Keratinocyte (primary cell): Measurements from ENCODE around the gene CLHC1. TPM values are rescaled to one million over a fixed set of nuclear protein-coding genes. Genes with fewer than 3 reads are reported as not detected.

Source experiments
- DNase-seq: peaks from one replicate; pipeline ENCODE4 v3.0.0-alpha.2; 2011; ENCODE audit warnings: low read depth, missing footprints, low spot score
- FAIRE-seq: peaks from 2 replicates; lab custom pipeline; 2011; peaks lifted over from hg19 to GRCh38; lab: Jason Lieb, UNC
- H2AFZ ChIP-seq: 2 replicates; pipeline ENCODE4 v1.6.0; 2012; ENCODE audit warnings: low read length, control low read depth, inconsistent platforms; ENCODE audit not compliant: control insufficient read depth
- H3K27ac ChIP-seq: 2 replicates; pipeline ENCODE4 v1.5.1; 2011; ENCODE audit warnings: low read length; ENCODE audit not compliant: control insufficient read depth, insufficient read depth
- H3K27me3 ChIP-seq: 3 replicates; pipeline ENCODE4 v1.6.0; 2011; ENCODE audit warnings: low read length; ENCODE audit not compliant: control insufficient read depth, insufficient read depth; ENCODE audit errors: extremely low read depth
- H3K36me3 ChIP-seq, 2 experiments: 2 replicates in 1 of 2; 3 replicates in 1 of 2; pipeline ENCODE4 v1.5.1; 2011; ENCODE audit warnings: low read length in 2 of 2, mild to moderate bottlenecking in 1 of 2; ENCODE audit not compliant: control insufficient read depth in 2 of 2, insufficient read depth in 2 of 2; ENCODE audit errors: extremely low read depth in 1 of 2
- H3K4me1 ChIP-seq: 3 replicates; pipeline ENCODE4 v1.5.1; 2011; ENCODE audit warnings: low read length; ENCODE audit not compliant: control insufficient read depth, insufficient read depth; ENCODE audit errors: extremely low read depth
- H3K4me2 ChIP-seq: 3 replicates; pipeline ENCODE4 v1.6.0; 2011; ENCODE audit warnings: low read depth, low read length; ENCODE audit not compliant: control insufficient read depth, insufficient read depth; ENCODE audit errors: extremely low read depth
- H3K4me3 ChIP-seq, 3 experiments: fragments of 200-600 bp in 1 of 3; sonication (generic) in 1 of 3; 2 replicates in 2 of 3; 3 replicates in 1 of 3; pipeline ENCODE4 v1.5.1; 2011 to 2016; ENCODE audit warnings: low read length in 3 of 3, mild to moderate bottlenecking in 3 of 3, control low read depth in 2 of 3, inconsistent platforms in 1 of 3, low read depth in 1 of 3, mixed read lengths in 1 of 3, mixed run types in 1 of 3, moderate library complexity in 1 of 3; ENCODE audit not compliant: control insufficient read depth in 2 of 3, insufficient read depth in 2 of 3; ENCODE audit errors: extremely low read depth in 1 of 3
- H3K79me2 ChIP-seq: 2 replicates; pipeline ENCODE4 v1.6.0; 2012; ENCODE audit warnings: low read length; ENCODE audit not compliant: control insufficient read depth, insufficient read depth
- H3K9ac ChIP-seq: 3 replicates; pipeline ENCODE4 v1.6.0; 2011; ENCODE audit warnings: low read length; ENCODE audit not compliant: control insufficient read depth, insufficient read depth; ENCODE audit errors: extremely low read depth
- H3K9me1 ChIP-seq: 3 replicates; pipeline ENCODE4 v1.6.0; 2011; ENCODE audit warnings: low read length; ENCODE audit not compliant: control insufficient read depth, insufficient read depth; ENCODE audit errors: extremely low read depth
- H3K9me3 ChIP-seq: 2 replicates; pipeline ENCODE4 v1.5.1; 2012; ENCODE audit warnings: low read depth, low read length; ENCODE audit not compliant: control insufficient read depth
- H4K20me1 ChIP-seq: 3 replicates; pipeline ENCODE4 v1.6.0; 2011; ENCODE audit warnings: low read length; ENCODE audit not compliant: control insufficient read depth, insufficient read depth; ENCODE audit errors: extremely low read depth
- EZH2 ChIP-seq: IDR thresholded peaks from one replicate; pipeline ENCODE4 v1.6.1; 2012; ENCODE audit warnings: inconsistent platforms, mild to moderate bottlenecking, low read length, moderate library complexity
- dilution Hi-C: fragments of 300-500 bp; cut with MboI; formaldehyde crosslinking; loops from one replicate; pipeline ENCODE4 v1.7.0; 2020; ENCODE audit warnings: low sequenced_read_pairs; ENCODE audit not compliant: extremely low pct_ligation_motif_present
- polyA plus RNA-seq, 5 experiments: library from polyadenylated mRNA; depleted of rRNA in 3 of 5; stranded (reverse) in 3 of 5; stranded (forward) in 1 of 5; unstranded in 1 of 5; fragments of >200 nt; gene quantifications; 1 replicate in 1 of 5; 2 replicates in 3 of 5; 3 replicates in 1 of 5; pipeline versions ENCODE4 v1.2.1 to v1.2.3, GENCODE V29; 2011 to 2012; ENCODE audit warnings: missing spikeins in 2 of 5, low read depth in 1 of 5, low replicate concordance in 1 of 5
- TF ChIP-seq, protein P1 (sequence below), 3 experiments: IDR thresholded peaks in 1 of 3; conservative IDR thresholded peaks in 1 of 3; optimal IDR thresholded peaks in 1 of 3; 2 replicates in 2 of 3; 3 replicates in 1 of 3; pipeline versions ENCODE3 to v1.5.1; 2011; ENCODE audit warnings: low read length in 3 of 3, mild to moderate bottlenecking in 3 of 3, moderate library complexity in 2 of 3, control low read depth in 1 of 3, inconsistent platforms in 1 of 3; ENCODE audit not compliant: insufficient read depth in 2 of 3; ENCODE audit errors: extremely low read depth in 1 of 3

The CLHC1 gene
- polyA plus RNA-seq, 1 donor (not counting 4 experiments of a cell fraction or from before 2014, with no cell fraction given) = 15.2 TPM

DNA sequence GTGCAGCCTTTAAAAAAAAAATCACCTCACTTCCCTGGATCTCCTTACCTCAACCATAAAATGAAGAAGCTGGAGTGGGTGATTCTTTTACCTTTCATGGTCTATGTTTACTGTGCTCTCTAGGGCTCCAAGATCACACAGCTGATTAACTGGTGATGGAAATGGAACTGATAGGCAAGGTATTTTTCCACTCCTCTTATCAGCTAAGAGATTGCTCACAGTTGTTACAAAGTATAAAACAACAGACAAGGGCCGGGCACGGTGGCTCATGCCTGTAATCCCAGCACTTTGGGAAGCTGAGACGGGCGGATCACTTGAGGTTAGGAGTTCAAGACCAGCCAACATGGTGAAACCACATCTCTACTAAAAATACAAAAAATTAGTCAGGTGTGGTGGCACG is 14.9 kb upstream of the CLHC1 start:
- Histone ChIP-seq H3K36me3 (peaks cover 9 to 17% of the 10 kb centered on the region in 2 experiments), H3K9ac (no peak overlapping the region), H2AFZ (no peak overlapping the region), H3K9me1 (no peaks in the 10 kb centered on the region), H3K79me2 (no peaks in the 10 kb centered on the region), H4K20me1 (no peaks in the 10 kb centered on the region), H3K27ac (no peak overlapping the region), H3K27me3 (no peaks in the 10 kb centered on the region), H3K4me2 (no peak overlapping the region), H3K4me1 (no peaks in the 10 kb centered on the region), H3K9me3 (no peaks in the 10 kb centered on the region), H3K4me3 (no peak overlapping the region)
- FAIRE-seq (no peak), DNase-seq (no peak)
- TF ChIP-seq EZH2 = no peak
- TF ChIP-seq, protein P1, sequence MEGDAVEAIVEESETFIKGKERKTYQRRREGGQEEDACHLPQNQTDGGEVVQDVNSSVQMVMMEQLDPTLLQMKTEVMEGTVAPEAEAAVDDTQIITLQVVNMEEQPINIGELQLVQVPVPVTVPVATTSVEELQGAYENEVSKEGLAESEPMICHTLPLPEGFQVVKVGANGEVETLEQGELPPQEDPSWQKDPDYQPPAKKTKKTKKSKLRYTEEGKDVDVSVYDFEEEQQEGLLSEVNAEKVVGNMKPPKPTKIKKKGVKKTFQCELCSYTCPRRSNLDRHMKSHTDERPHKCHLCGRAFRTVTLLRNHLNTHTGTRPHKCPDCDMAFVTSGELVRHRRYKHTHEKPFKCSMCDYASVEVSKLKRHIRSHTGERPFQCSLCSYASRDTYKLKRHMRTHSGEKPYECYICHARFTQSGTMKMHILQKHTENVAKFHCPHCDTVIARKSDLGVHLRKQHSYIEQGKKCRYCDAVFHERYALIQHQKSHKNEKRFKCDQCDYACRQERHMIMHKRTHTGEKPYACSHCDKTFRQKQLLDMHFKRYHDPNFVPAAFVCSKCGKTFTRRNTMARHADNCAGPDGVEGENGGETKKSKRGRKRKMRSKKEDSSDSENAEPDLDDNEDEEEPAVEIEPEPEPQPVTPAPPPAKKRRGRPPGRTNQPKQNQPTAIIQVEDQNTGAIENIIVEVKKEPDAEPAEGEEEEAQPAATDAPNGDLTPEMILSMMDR (optimal IDR thresholded peaks at IDR 0.05 in 1 of 3, IDR thresholded peaks at IDR 0.05 in 1 of 3, conservative IDR thresholded peaks at IDR 0.05 in 1 of 3; ENCODE audit: extremely low read depth in 1 of 3, insufficient read depth in 2 of 3, low read length in 3 of 3) = no peak
- dilution Hi-C loops = no loop called here

DNA sequence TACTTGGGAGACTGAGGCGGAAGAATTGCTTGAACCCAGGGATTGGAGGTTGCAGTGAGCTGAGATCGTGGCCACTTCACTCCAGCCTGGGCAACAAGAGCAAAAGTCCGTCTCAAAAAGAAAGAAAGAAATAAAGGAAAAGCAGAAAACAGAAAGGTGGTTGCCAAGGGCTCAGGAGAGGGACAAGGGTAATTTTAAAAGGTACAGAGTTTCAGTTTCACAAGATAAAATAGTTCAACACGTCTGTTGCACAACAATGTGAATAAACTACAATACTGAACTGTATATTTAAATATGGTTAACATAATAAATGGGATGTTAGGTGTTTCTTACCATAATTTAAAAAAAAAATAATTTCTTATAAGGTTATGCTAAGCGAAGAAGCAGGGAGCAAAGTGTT is 13.3 kb upstream of the CLHC1 start:
- no peaks in the 10 kb centered on the region for H3K9me3 ChIP-seq
- no peak for TF ChIP-seq EZH2
- TF ChIP-seq, protein P1 (optimal IDR thresholded peaks at IDR 0.05 in 1 of 3, IDR thresholded peaks at IDR 0.05 in 1 of 3, conservative IDR thresholded peaks at IDR 0.05 in 1 of 3; ENCODE audit: extremely low read depth in 1 of 3, insufficient read depth in 2 of 3, low read length in 3 of 3) = no peak
- dilution Hi-C loops = no loop called here
- H3K27me3 ChIP-seq = no peaks in the 10 kb centered on the region
- H3K9ac ChIP-seq = no peak overlapping the region
- H3K4me1 ChIP-seq = no peaks in the 10 kb centered on the region
- H4K20me1 ChIP-seq = no peaks in the 10 kb centered on the region
- no peak overlapping the region for H2AFZ ChIP-seq
- H3K27ac ChIP-seq = no peak overlapping the region
- H3K4me2 ChIP-seq = no peak overlapping the region
- H3K9me1 ChIP-seq = no peaks in the 10 kb centered on the region
- no peak overlapping the region for H3K4me3 ChIP-seq
- peaks cover 13 to 15% of the 10 kb centered on the region in 2 experiments for H3K36me3 ChIP-seq
- no peaks in the 10 kb centered on the region for H3K79me2 ChIP-seq
- DNase-seq = no peak
- FAIRE-seq = no peak
